Karpas-422 (cell line): Measurements from ENCODE around the gene BTBD1. TPM values are rescaled to one million over a fixed set of nuclear protein-coding genes. Genes with fewer than 3 reads are reported as not detected.

Experiments
- DNase-seq: peaks from one replicate; pipeline ENCODE4 v3.0.0-alpha.2; 2015
- H2AFZ ChIP-seq: fragments of 200-600 bp; sonication (generic); 2 replicates; pipeline ENCODE4 v1.6.1; 2014; ENCODE audit warnings: antibody characterized with exemption, low read length, mixed read lengths
- H3K27ac ChIP-seq: fragments of 200-600 bp; sonication (generic); 2 replicates; pipeline ENCODE4 v1.5.1; 2014; ENCODE audit warnings: mild to moderate bottlenecking, low read length, moderate library complexity
- H3K27me3 ChIP-seq: fragments of 200-600 bp; sonication (generic); 2 replicates; pipeline ENCODE4 v1.6.1; 2014; ENCODE audit warnings: low read length, mixed read lengths
- H3K36me3 ChIP-seq: fragments of 200-600 bp; sonication (generic); 2 replicates; pipeline ENCODE4 v1.6.1; 2014; ENCODE audit warnings: low read length, mixed read lengths; ENCODE audit not compliant: insufficient read depth
- H3K4me1 ChIP-seq: fragments of 200-600 bp; sonication (generic); 2 replicates; pipeline ENCODE4 v1.6.1; 2014; ENCODE audit warnings: mild to moderate bottlenecking, low read length, mixed read lengths
- H3K4me2 ChIP-seq: fragments of 200-600 bp; sonication (generic); 2 replicates; pipeline ENCODE4 v1.6.1; 2014; ENCODE audit warnings: low read length, low read depth, mild to moderate bottlenecking; ENCODE audit not compliant: poor library complexity, severe bottlenecking
- H3K4me3 ChIP-seq: fragments of 200-600 bp; sonication (generic); 2 replicates; pipeline ENCODE4 v1.5.1; 2014; ENCODE audit warnings: mild to moderate bottlenecking, antibody characterized with exemption, low read length, mixed read lengths
- H3K79me2 ChIP-seq: fragments of 200-600 bp; sonication (generic); 2 replicates; pipeline ENCODE4 v1.6.1; 2014; ENCODE audit warnings: mild to moderate bottlenecking, low read length, mixed read lengths
- H3K9ac ChIP-seq: fragments of 200-600 bp; sonication (generic); 2 replicates; pipeline ENCODE4 v1.6.0; 2014; ENCODE audit warnings: low read length
- H3K9me2 ChIP-seq: fragments of 200-600 bp; sonication (generic), shearing (Covaris generic); replicated peaks from 2 replicates; pipeline ENCODE4 v1.6.0; 2014; ENCODE audit warnings: mild to moderate bottlenecking, low read length, moderate library complexity; ENCODE audit not compliant: insufficient read depth
- H3K9me3 ChIP-seq: fragments of 300-700, 200-600 bp; sonication (generic); 2 replicates; pipeline ENCODE4 v1.6.1; 2014; ENCODE audit warnings: low read length, mixed read lengths
- H4K20me1 ChIP-seq: fragments of 200-600 bp; sonication (generic); 2 replicates; pipeline ENCODE4 v1.6.1; 2014; ENCODE audit warnings: mild to moderate bottlenecking, antibody characterized with exemption, low read length, low read depth; ENCODE audit not compliant: insufficient read depth
- total RNA-seq: library from RNA; depleted of rRNA; stranded (reverse); fragments of >200 nt; shearing (Covaris generic); gene quantifications from 2 replicates; pipeline ENCODE4 v1.2.3, GENCODE V29; 2014; ENCODE audit warnings: low replicate concordance

Gene BTBD1
- total RNA-seq, 1 experiment from 2014 or later = 140 TPM

DNA sequence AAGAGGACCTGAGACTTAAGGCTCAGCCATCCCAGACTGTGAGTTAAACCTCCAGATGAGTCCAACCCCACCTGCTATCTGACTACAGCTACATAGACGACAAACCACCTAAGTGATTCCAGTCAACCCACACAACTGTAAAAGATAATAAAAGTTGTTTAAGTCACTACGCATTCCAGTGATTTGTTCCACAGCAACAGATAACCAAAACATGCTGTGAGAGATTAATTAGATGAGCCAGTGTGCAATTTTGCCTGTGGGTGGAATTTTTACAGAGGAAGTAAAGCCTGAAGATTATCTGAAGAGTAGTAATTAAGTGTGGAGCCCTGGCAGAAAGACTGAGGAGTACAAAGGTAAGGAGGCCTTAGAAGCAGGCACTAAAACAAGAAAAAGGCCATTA is 5.4 kb downstream of the BTBD1 start:
- no peak overlapping the region for H3K4me3 ChIP-seq
- no peak overlapping the region for H3K27ac ChIP-seq
- peaks cover 53% of the 10 kb centered on the region for H3K36me3 ChIP-seq
- H2AFZ ChIP-seq = no peak overlapping the region
- H3K4me1 ChIP-seq = peaks cover 37% of the 10 kb centered on the region
- peak overlapping the region; percentile 84 for H3K4me2 ChIP-seq
- peaks cover 75% of the 10 kb centered on the region for H4K20me1 ChIP-seq
- no peak overlapping the region for H3K9ac ChIP-seq
- no peaks in the 10 kb centered on the region for H3K9me3 ChIP-seq
- H3K9me2 ChIP-seq = no peaks in the 10 kb centered on the region
- DNase-seq = no peak
- no peaks in the 10 kb centered on the region for H3K27me3 ChIP-seq
- peaks cover 100% of the 10 kb centered on the region for H3K79me2 ChIP-seq

DNA sequence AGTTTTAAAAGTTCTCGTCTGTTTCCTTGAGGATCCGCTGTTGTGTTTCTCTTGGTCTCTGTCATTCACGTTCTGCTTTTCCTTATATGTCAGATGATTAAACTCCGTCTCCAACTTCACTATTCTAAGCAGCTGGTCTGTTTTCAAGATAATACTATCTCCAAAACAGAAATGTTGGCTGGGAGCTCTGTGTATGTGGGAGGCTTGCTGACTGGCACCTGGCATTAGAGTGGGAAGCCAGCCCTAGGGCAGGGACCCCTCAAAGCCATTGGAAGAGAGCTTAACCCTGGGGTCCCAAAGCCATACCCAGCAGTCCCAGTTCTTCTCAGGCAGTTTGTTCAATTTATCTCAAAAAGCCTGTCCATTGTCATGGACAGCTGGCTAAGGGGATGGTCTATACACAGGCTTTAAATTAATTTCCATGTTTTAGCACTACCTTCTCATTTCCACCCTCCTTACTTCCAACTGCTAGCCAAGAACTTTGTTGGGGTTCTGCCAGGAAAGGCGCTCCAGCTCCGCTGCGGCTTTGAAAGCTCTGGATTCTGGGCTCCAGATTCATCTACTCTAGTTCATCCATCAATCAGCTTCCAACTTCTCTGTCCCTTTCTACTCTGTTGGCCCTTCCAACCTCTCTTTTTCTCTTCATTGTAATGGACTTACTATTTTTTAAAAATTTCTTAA is 9.2 kb downstream of the BTBD1 start:
- Histone ChIP-seq H3K9me3 (no peaks in the 10 kb centered on the region), H3K9me2 (no peaks in the 10 kb centered on the region), H3K36me3 (peaks cover 56% of the 10 kb centered on the region), H3K79me2 (peaks cover 98% of the 10 kb centered on the region), H3K27ac (no peak overlapping the region), H3K9ac (no peak overlapping the region), H2AFZ (no peak overlapping the region), H4K20me1 (peaks cover 40% of the 10 kb centered on the region), H3K27me3 (no peaks in the 10 kb centered on the region), H3K4me2 (no peak overlapping the region), H3K4me1 (peaks cover 7% of the 10 kb centered on the region), H3K4me3 (no peak overlapping the region)
- DNase-seq = no peak

DNA sequence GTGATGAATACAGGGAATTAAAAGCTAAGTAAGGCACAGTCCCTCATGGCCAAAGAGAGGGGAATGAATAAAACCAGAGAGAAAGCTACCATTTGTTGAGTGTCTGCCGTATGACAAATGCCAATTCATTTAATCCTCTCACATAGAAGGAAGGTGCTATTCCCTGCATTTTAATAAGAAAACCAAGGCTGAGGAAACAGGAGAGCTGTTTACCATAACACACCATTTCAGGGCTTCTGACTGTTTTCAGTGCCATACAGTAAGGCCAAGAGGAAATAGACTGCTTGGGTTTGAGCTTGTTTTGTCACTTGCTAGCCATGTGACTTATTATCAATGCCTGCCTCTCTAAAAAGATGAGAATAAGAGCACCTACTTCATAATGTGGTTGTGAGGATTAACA is 10.1 kb downstream of the BTBD1 start:
- peaks cover 96% of the 10 kb centered on the region for H3K79me2 ChIP-seq
- no peak overlapping the region for H2AFZ ChIP-seq
- H3K9me2 ChIP-seq = no peaks in the 10 kb centered on the region
- H3K9ac ChIP-seq = no peak overlapping the region
- no peaks in the 10 kb centered on the region; the same call in 1 of the 2 replicates for H3K4me1 ChIP-seq
- H3K4me3 ChIP-seq = no peak overlapping the region
- H3K27me3 ChIP-seq = no peaks in the 10 kb centered on the region
- no peak for DNase-seq
- H4K20me1 ChIP-seq = peaks cover 32% of the 10 kb centered on the region; the same call in 1 of the 2 replicates
- no peak overlapping the region for H3K4me2 ChIP-seq
- peaks cover 48% of the 10 kb centered on the region for H3K36me3 ChIP-seq
- H3K9me3 ChIP-seq = no peaks in the 10 kb centered on the region
- no peak overlapping the region for H3K27ac ChIP-seq

DNA sequence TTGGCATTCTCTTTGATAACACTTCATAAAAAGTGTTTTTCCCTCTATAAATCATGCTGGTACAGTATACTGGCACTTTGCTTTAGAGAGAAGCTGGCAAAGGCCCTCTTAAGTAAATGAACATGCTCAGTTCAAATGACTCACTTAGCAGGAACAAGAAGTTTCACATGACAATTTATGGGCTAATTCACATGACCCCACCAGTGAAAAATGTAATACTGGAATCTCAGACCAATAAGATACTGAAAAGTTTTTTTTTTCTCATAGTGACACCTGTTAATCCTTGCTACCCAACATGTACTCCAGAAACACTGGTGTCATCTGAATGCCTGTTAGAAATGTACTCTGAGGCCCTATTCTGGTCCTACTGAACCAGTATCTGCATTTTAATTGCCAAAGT is 13.9 kb downstream of the BTBD1 start:
- no peak overlapping the region for H3K9ac ChIP-seq
- H3K9me3 ChIP-seq = no peaks in the 10 kb centered on the region
- no peaks in the 10 kb centered on the region for H3K4me1 ChIP-seq
- no peak overlapping the region for H3K4me3 ChIP-seq
- peaks cover 12% of the 10 kb centered on the region; the same call in 1 of the 2 replicates for H4K20me1 ChIP-seq
- H3K27ac ChIP-seq = no peak overlapping the region
- H3K9me2 ChIP-seq = no peaks in the 10 kb centered on the region
- H3K27me3 ChIP-seq = no peaks in the 10 kb centered on the region
- no peak overlapping the region for H2AFZ ChIP-seq
- no peak overlapping the region for H3K4me2 ChIP-seq
- H3K79me2 ChIP-seq = peaks cover 93% of the 10 kb centered on the region
- no peak for DNase-seq
- peaks cover 69% of the 10 kb centered on the region for H3K36me3 ChIP-seq

DNA sequence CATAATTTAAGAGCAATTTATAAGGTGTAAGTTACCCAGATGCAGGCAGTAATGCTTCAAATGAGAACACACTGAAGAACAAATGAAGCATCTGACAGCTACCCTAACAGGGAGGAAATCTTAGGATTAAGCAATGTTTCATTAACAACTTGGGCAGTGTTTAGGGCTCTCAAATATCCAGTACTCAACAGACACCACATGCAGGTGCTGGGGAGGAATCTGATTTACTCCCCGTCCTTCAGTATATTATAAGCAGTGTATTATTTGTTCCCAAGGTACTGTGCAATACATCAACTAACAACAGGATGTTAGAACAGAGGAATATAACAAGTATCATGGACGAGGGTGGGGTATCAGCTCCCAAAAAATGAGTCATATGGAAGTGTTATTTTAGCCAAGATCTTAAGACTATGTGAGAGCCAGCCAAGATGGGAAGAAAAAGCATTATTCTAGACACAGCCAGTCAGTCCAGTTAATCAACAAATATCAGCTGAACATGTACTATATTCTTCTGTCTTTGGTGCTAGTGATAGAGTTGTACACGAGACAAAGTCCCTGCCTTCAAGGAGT is 20.4 kb downstream of the BTBD1 start:
- Histone ChIP-seq H2AFZ (no peak overlapping the region), H3K79me2 (peaks cover 95% of the 10 kb centered on the region), H3K9ac (no peak overlapping the region), H3K4me2 (no peak overlapping the region), H3K36me3 (peaks cover 86% of the 10 kb centered on the region), H3K27ac (no peak overlapping the region), H3K27me3 (no peaks in the 10 kb centered on the region), H3K4me1 (no peaks in the 10 kb centered on the region), H3K4me3 (no peak overlapping the region), H3K9me3 (no peaks in the 10 kb centered on the region), H4K20me1 (peaks cover 21% of the 10 kb centered on the region), H3K9me2 (no peaks in the 10 kb centered on the region)
- no peak for DNase-seq

DNA sequence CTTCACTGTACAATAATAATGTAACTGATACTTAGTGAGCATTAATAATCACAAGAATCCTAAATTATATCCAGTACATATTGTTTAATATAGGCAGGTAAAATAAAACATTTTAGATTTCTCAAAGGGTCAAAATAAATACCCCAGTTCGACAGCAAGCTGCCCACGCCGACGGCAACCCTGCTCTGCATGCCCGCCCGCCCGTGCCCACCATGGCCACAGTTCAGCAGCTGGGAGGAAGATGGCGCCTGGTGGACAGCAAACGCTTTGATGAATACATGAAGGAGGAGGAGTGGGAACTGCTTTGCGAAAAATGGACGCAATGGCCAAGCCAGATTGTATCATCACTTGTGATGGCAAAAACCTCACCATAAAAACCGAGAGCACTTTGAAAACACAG is 22.9 kb downstream of the BTBD1 start:
- H2AFZ ChIP-seq = no peak overlapping the region
- no peak overlapping the region for H3K4me2 ChIP-seq
- peaks cover 98% of the 10 kb centered on the region for H3K79me2 ChIP-seq
- no peaks in the 10 kb centered on the region for H3K27me3 ChIP-seq
- H4K20me1 ChIP-seq = peaks cover 21% of the 10 kb centered on the region
- H3K9ac ChIP-seq = no peak overlapping the region
- H3K4me3 ChIP-seq = no peak overlapping the region
- no peaks in the 10 kb centered on the region for H3K4me1 ChIP-seq
- DNase-seq = no peak
- no peaks in the 10 kb centered on the region for H3K9me3 ChIP-seq
- H3K36me3 ChIP-seq = peaks cover 89% of the 10 kb centered on the region
- no peaks in the 10 kb centered on the region for H3K9me2 ChIP-seq
- no peak overlapping the region for H3K27ac ChIP-seq

DNA sequence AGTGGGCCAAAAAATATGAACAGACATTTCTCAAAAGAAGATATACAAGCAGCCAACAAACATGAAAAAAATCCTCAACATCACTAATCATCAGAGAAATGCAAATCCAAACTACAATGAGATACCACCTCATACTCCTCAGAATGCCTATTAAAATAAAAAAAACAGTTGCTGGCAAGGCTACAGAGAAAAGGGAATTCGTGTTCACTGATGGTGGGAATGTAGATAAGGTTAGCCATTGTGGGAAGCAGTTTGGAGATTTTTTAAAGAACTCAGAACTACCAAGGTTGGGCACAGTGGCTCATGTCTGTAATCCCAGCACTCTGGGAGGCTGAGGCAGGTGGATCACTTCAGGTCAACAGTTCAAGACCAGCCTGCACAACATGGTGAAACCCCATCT is 27.8 kb downstream of the BTBD1 start:
- Histone ChIP-seq H3K9me2 (no peaks in the 10 kb centered on the region), H3K79me2 (peaks cover 98% of the 10 kb centered on the region), H4K20me1 (peaks cover 21% of the 10 kb centered on the region), H3K4me1 (no peaks in the 10 kb centered on the region), H3K9me3 (peaks cover 5% of the 10 kb centered on the region; the same call in 1 of the 2 replicates), H3K36me3 (peaks cover 84% of the 10 kb centered on the region), H3K4me2 (no peak overlapping the region), H3K27me3 (no peaks in the 10 kb centered on the region), H3K4me3 (no peak overlapping the region), H2AFZ (no peak overlapping the region), H3K9ac (no peak overlapping the region), H3K27ac (no peak overlapping the region)
- no peak for DNase-seq

DNA sequence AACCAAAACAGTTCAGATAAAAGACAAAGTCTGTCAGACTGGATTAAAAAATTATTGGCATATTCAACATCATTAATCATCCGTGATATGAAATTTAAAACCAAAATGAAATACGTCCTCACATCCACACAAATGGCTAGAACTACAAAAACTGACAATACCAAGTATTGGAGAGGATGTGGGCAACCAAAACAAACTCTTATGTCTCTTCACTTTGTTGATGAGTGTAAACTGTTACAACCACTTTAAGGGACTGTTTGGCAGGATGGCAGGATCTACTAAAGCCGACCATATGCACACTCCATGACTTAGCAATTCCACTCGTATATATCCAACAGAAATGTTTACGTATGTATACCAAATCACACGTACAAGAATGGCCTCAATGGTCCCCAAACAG is 30.8 kb downstream of the BTBD1 start:
- peaks cover 99% of the 10 kb centered on the region for H3K79me2 ChIP-seq
- no peaks in the 10 kb centered on the region for H3K9me2 ChIP-seq
- no peak overlapping the region for H3K9ac ChIP-seq
- H4K20me1 ChIP-seq = peaks cover 18% of the 10 kb centered on the region
- no peak overlapping the region for H3K4me3 ChIP-seq
- no peak overlapping the region for H3K4me2 ChIP-seq
- no peak overlapping the region for H3K27ac ChIP-seq
- H3K36me3 ChIP-seq = peaks cover 75% of the 10 kb centered on the region
- H2AFZ ChIP-seq = no peak overlapping the region
- no peak for DNase-seq
- H3K4me1 ChIP-seq = no peaks in the 10 kb centered on the region
- H3K9me3 ChIP-seq = peaks cover 5% of the 10 kb centered on the region; the same call in 1 of the 2 replicates
- no peaks in the 10 kb centered on the region for H3K27me3 ChIP-seq
